HepG2 (cell line): ENCODE measurements around the gene CTSZ. TPM values are rescaled to one million over a fixed set of nuclear protein-coding genes. Genes with fewer than 3 reads are reported as not detected.

Experiments
- ATF1 ChIP-seq: IDR thresholded peaks from 2 replicates; pipeline ENCODE4 v1.6.1; 2016; ENCODE audit warnings: mild to moderate bottlenecking, control low read depth
- HBP1 ChIP-seq: IDR thresholded peaks from 2 replicates; pipeline ENCODE4 v1.6.1; 2016; ENCODE audit warnings: low read depth, control low read depth
- HIC2 ChIP-seq: sonication (generic); formaldehyde crosslinking; IDR thresholded peaks from 2 replicates; pipeline ENCODE4 v1.9.0; 2022; ENCODE audit warnings: low read depth, missing genetic modification reagents
- HNF4G ChIP-seq, 2 experiments: sonication (generic) in 1 of 2; formaldehyde crosslinking in 1 of 2; IDR thresholded peaks; 2 replicates each; pipeline versions ENCODE4 v1.4.0 to v1.6.1; 2011 to 2020; ENCODE audit warnings: borderline replicate concordance in 2 of 2, low read depth in 2 of 2, mild to moderate bottlenecking in 2 of 2, low read length in 1 of 2, missing genetic modification reagents in 1 of 2, moderate library complexity in 1 of 2
- MEF2D ChIP-seq: sonication (generic); formaldehyde crosslinking; IDR thresholded peaks from 2 replicates; pipeline ENCODE4 v1.5.1; 2020; ENCODE audit warnings: mild to moderate bottlenecking, missing genetic modification reagents
- MIER3 ChIP-seq: IDR thresholded peaks from 2 replicates; pipeline ENCODE4 v1.6.1; 2016; ENCODE audit warnings: missing compliant biosample characterization, borderline replicate concordance
- ONECUT2 ChIP-seq: sonication (generic); formaldehyde crosslinking; IDR thresholded peaks from 2 replicates; pipeline ENCODE4 v1.4.0; 2020; ENCODE audit warnings: missing genetic modification reagents
- RBAK ChIP-seq: sonication (generic); formaldehyde crosslinking; IDR thresholded peaks from 2 replicates; pipeline ENCODE4 v1.5.1; 2020; ENCODE audit warnings: mild to moderate bottlenecking, missing genetic modification reagents
- SAP130 ChIP-seq: IDR thresholded peaks from 2 replicates; pipeline ENCODE4 v1.6.1; 2016; ENCODE audit warnings: low read depth
- SNAPC2 ChIP-seq: sonication (generic); formaldehyde crosslinking; IDR thresholded peaks from 2 replicates; pipeline ENCODE4 v1.8.1; 2022; ENCODE audit warnings: mild to moderate bottlenecking, missing genetic modification reagents
- TEAD2 ChIP-seq: sonication (generic); formaldehyde crosslinking; IDR thresholded peaks from 2 replicates; pipeline ENCODE4 v1.9.0; 2021; ENCODE audit warnings: missing genetic modification reagents
- ZBTB14 ChIP-seq: sonication (generic); formaldehyde crosslinking; IDR thresholded peaks from 2 replicates; pipeline ENCODE4 v1.4.0; 2020; ENCODE audit warnings: missing genetic modification reagents
- ZBTB21 ChIP-seq: sonication (generic); formaldehyde crosslinking; IDR thresholded peaks from 2 replicates; pipeline ENCODE4 v1.4.0; 2020; ENCODE audit warnings: missing genetic modification reagents
- ZBTB33 ChIP-seq: sonication (generic); formaldehyde crosslinking; IDR thresholded peaks from 2 replicates; pipeline ENCODE4 v1.4.0; 2020; ENCODE audit warnings: missing genetic modification reagents
- ZNF512 ChIP-seq: sonication (generic); formaldehyde crosslinking; IDR thresholded peaks from 2 replicates; pipeline ENCODE4 v1.4.0; 2020; ENCODE audit warnings: mild to moderate bottlenecking, missing genetic modification reagents
- ZNF687 ChIP-seq: sonication (generic); formaldehyde crosslinking; IDR thresholded peaks from 2 replicates; pipeline ENCODE4 v1.5.1; 2020; ENCODE audit warnings: mild to moderate bottlenecking, missing genetic modification reagents, moderate library complexity
- polyA plus RNA-seq, 8 experiments: library from polyadenylated mRNA; depleted of rRNA in 3 of 8; stranded (reverse) in 7 of 8; unstranded in 1 of 8; fragments of >200 nt; fragmentation: Illumina TruSeq in 4 of 8; extraction: Trizol in 4 of 8; gene quantifications; 2 replicates each; pipeline versions ENCODE4 v1.2.1 to v1.2.3, GENCODE V29; 2011 to 2016; ENCODE audit warnings: low read depth in 4 of 8, missing spikeins in 1 of 8, mixed read lengths in 1 of 8; ENCODE audit not compliant: insufficient read depth in 1 of 8
- total RNA-seq, 5 experiments: library from RNA; depleted of rRNA; stranded (reverse); fragments of >200 nt; fragmentation: Illumina TruSeq; extraction: Trizol; gene quantifications; 2 replicates each; pipeline ENCODE4 v1.2.3, GENCODE V29; 2016; ENCODE audit warnings: low read depth in 1 of 5

Gene CTSZ
- total and polyA plus RNA-seq, 2 of the 13 experiments (the other 11 are each of a cell fraction or from before 2014, with no cell fraction given) = 0.33 TPM; not detected in 1

- TF ChIP-seq HBP1 (CRISPR knock-in tag) (0 out of 2 replicates have a peak, but pooled peaks have one; percentile 44), ZBTB33 (CRISPR knock-in tag) (0 out of 2 replicates have a peak, but pooled peaks have one; percentile 8), HIC2 (peak; percentile 25; the same call in 1 of the 2 replicates), ZNF512 (peak; percentile 8; the same call in 1 of the 2 replicates), ZBTB21 (no peak), MIER3 (CRISPR knock-in tag) (0 out of 2 replicates have a peak, but pooled peaks have one; percentile 20), HNF4G (IDR thresholded peaks at IDR 0.05; ENCODE audit: borderline replicate concordance, low read depth, low read length) (0 out of 2 replicates have a peak, but pooled peaks have one; percentile 7), HNF4G (CRISPR knock-in tag; IDR thresholded peaks at IDR 0.05; ENCODE audit: borderline replicate concordance, low read depth) (no peak), SAP130 (peak; percentile 52; the same call in 1 of the 2 replicates), TEAD2 (CRISPR knock-in tag) (no peak), RBAK (CRISPR knock-in tag) (no peak), ATF1 (no peak), ONECUT2 (CRISPR knock-in tag) (no peak), SNAPC2 (CRISPR knock-in tag) (0 out of 2 replicates have a peak, but pooled peaks have one; percentile 37), ZNF687 (CRISPR knock-in tag) (peak; percentile 82), ZBTB14 (no peak), MEF2D (CRISPR knock-in tag) (0 out of 2 replicates have a peak, but pooled peaks have one; percentile 52)
These were observed 4.1 kb downstream of the CTSZ start (continued) for GRCh38 chr20:59002874-59003399.
